ENCODE measurements around the gene GALK1. TPM values are rescaled to one million over a fixed set of nuclear protein-coding genes. Genes with fewer than 3 reads are reported as not detected.

GALK1 gene
- total and polyA plus RNA-seq, 2 of the 13 experiments (the other 11 are each of a cell fraction or from before 2014, with no cell fraction given), result 59.9 to 93.6 TPM

DNA sequence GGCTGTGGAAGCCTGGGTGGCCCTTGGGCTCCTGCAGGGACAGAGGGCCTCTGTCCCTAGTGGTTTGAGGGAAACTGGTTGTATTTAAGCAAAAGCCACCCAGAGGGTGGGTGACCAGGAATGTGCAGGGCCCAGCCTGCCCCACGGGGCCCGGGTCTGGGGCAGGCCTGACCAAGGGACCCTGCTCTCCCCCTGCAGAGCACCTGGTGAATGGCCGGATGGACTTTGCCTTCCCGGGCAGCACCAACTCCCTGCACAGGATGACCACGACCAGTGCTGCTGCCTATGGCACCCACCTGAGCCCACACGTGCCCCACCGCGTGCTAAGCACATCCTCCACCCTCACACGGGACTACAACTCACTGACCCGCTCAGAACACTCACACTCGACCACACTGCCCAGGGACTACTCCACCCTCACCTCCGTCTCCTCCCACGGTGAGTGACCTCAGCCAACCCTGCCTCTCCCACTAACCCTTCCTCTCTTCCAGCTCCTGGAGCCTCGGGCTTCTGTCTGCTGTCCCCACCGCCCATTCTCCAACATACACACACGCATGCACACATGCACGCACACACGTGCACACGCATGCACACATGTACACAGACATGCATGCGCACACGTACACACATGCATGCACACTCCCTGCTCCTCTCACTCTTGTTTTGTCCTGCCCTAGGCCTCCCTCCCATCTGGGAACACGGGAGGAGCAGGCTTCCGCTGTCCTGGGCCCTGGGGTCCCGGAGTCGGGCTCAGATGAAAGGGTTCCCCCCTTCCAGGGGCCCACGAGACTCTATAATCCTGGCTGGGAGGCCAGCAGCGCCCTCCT lies 10.4 kb downstream of the GALK1 start:
- POLR2A ChIA-PET, result interaction anchor here (0.9 to 5.8 kb wide), 18 partner anchors 10 to 623 kb away, joined by 3 to 116 read pairs (median 10); partner anchors contain the start of genes GALK1, NT5C, RECQL5 and SAP30BP
- peak; percentile 77 for FAIRE-seq
- Histone ChIP-seq H3K9me3 (ENCODE audit: low read length) (no peaks in the 10 kb centered on the region), H3K27ac (ENCODE audit: extremely low read length, insufficient read depth, low read length) (peak overlapping the region; percentile 72), H4K20me1 (ENCODE audit: insufficient read depth, low read length) (no peaks in the 10 kb centered on the region), H3K4me3 (replicated peaks in 1 of 3; ENCODE audit: insufficient read depth in 1 of 3, low read depth in 2 of 3, low read length in 3 of 3) (peak overlapping the region; percentile 29 to 69 (median 39); a peak in 5 of 6 replicates), H3K79me2 (ENCODE audit: insufficient read depth, low read length) (no peaks in the 10 kb centered on the region), H3K36me3 (replicated peaks in 1 of 2; ENCODE audit: control insufficient read depth in 1 of 2, insufficient read depth in 2 of 2, low read length in 2 of 2) (no peaks in the 10 kb centered on the region), H2AFZ (ENCODE audit: low read length) (no peak overlapping the region), H3K27me3 (ENCODE audit: control insufficient read depth in 1 of 2, insufficient read depth in 2 of 2, low read length in 2 of 2) (no peaks in the 10 kb centered on the region), H3K4me1 (ENCODE audit: insufficient read depth, low read length) (peaks cover 64% of the 10 kb centered on the region), H3K9ac (ENCODE audit: insufficient read depth, low read depth, low read length) (peak overlapping the region; percentile 75), H3K4me2 (ENCODE audit: low read depth, low read length) (peak overlapping the region; percentile 89)
- intact Hi-C loops (cut with micrococcal nuclease; ENCODE audit: unreplicated experiment), result loop anchor here (5.0 kb wide), 1 partner anchor 142 kb away; no protein-coding TSS in a partner anchor
- CTCF ChIA-PET (ENCODE audit: low intra/inter-chr PET ratio, low total read pairs), result interaction anchor here (1.3 to 2.8 kb wide), 4 partner anchors 10 to 102 kb away, joined by 3 to 12 read pairs (median 4); partner anchors contain the start of gene GALK1
- in situ Hi-C loops (cut with HindIII; ENCODE audit: extremely low pct_ligation_motif_present, low pct_unique_long_range_greater_than_20kb), result loop anchor here (5.0 to 10.0 kb wide), 2 partner anchors 77 to 140 kb away; no protein-coding TSS in a partner anchor
- peak; percentile 72 for DNase-seq (ENCODE audit: low spot score)
- WGBS (ENCODE audit: low lambda C conversion rate), result 19% methylated on average over 22 of the region's 27 CpGs
- BruUV-seq (replicated peaks), result TSS peak; percentile 63
- peak; percentile 67 for ATAC-seq
- TF ChIP-seq MYNN (CRISPR knock-in tag; IDR thresholded peaks at IDR 0.05; ENCODE audit: low read depth), result no peak
- TF ChIP-seq ZNF230 (CRISPR knock-in tag; IDR thresholded peaks at IDR 0.05), result 0 out of 2 replicates have a peak, but pooled peaks have one; percentile 31
- no peak for TF ChIP-seq ARHGAP35 (CRISPR knock-in tag; IDR thresholded peaks at IDR 0.05; ENCODE audit: borderline replicate concordance)
- TF ChIP-seq MATR3 (CRISPR knock-in tag; IDR thresholded peaks at IDR 0.05), result no peak
- TF ChIP-seq, protein P1, sequence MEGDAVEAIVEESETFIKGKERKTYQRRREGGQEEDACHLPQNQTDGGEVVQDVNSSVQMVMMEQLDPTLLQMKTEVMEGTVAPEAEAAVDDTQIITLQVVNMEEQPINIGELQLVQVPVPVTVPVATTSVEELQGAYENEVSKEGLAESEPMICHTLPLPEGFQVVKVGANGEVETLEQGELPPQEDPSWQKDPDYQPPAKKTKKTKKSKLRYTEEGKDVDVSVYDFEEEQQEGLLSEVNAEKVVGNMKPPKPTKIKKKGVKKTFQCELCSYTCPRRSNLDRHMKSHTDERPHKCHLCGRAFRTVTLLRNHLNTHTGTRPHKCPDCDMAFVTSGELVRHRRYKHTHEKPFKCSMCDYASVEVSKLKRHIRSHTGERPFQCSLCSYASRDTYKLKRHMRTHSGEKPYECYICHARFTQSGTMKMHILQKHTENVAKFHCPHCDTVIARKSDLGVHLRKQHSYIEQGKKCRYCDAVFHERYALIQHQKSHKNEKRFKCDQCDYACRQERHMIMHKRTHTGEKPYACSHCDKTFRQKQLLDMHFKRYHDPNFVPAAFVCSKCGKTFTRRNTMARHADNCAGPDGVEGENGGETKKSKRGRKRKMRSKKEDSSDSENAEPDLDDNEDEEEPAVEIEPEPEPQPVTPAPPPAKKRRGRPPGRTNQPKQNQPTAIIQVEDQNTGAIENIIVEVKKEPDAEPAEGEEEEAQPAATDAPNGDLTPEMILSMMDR (CRISPR knock-in tag; IDR thresholded peaks at IDR 0.05), result peak; percentile 33
- TF ChIP-seq ADNP (CRISPR knock-in tag; IDR thresholded peaks at IDR 0.05), result no peak
- TF ChIP-seq, protein P2, sequence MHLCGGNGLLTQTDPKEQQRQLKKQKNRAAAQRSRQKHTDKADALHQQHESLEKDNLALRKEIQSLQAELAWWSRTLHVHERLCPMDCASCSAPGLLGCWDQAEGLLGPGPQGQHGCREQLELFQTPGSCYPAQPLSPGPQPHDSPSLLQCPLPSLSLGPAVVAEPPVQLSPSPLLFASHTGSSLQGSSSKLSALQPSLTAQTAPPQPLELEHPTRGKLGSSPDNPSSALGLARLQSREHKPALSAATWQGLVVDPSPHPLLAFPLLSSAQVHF (CRISPR knock-in tag; IDR thresholded peaks at IDR 0.05), result 0 out of 2 replicates have a peak, but pooled peaks have one; percentile 79
- no peak for TF ChIP-seq GATAD1 (CRISPR knock-in tag; IDR thresholded peaks at IDR 0.05)
- TF ChIP-seq, protein P3, sequence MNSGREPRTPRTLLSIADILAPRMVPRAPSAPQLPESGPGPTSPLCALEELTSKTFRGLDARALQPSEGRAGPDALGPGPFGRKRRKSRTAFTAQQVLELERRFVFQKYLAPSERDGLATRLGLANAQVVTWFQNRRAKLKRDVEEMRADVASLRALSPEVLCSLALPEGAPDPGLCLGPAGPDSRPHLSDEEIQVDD (CRISPR knock-in tag; IDR thresholded peaks at IDR 0.05; ENCODE audit: borderline replicate concordance), result peak; percentile 96
- TF ChIP-seq PHF20 (CRISPR knock-in tag; IDR thresholded peaks at IDR 0.05), result no peak; the same call in 1 of the 2 replicates
- TF ChIP-seq ZNF749 (CRISPR knock-in tag; IDR thresholded peaks at IDR 0.05; ENCODE audit: borderline replicate concordance), result no peak; the same call in 1 of the 2 replicates
- TF ChIP-seq, protein P4, sequence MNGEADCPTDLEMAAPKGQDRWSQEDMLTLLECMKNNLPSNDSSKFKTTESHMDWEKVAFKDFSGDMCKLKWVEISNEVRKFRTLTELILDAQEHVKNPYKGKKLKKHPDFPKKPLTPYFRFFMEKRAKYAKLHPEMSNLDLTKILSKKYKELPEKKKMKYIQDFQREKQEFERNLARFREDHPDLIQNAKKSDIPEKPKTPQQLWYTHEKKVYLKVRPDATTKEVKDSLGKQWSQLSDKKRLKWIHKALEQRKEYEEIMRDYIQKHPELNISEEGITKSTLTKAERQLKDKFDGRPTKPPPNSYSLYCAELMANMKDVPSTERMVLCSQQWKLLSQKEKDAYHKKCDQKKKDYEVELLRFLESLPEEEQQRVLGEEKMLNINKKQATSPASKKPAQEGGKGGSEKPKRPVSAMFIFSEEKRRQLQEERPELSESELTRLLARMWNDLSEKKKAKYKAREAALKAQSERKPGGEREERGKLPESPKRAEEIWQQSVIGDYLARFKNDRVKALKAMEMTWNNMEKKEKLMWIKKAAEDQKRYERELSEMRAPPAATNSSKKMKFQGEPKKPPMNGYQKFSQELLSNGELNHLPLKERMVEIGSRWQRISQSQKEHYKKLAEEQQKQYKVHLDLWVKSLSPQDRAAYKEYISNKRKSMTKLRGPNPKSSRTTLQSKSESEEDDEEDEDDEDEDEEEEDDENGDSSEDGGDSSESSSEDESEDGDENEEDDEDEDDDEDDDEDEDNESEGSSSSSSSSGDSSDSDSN (CRISPR knock-in tag; IDR thresholded peaks at IDR 0.05), result peak; percentile 80
- no peak for TF ChIP-seq SP1 (IDR thresholded peaks at IDR 0.05)
- TF ChIP-seq SP1 (CRISPR knock-in tag; IDR thresholded peaks at IDR 0.05), result peak; percentile 58
- no peak for TF ChIP-seq ZNF768 (CRISPR knock-in tag; IDR thresholded peaks at IDR 0.05)
- 0 out of 2 replicates have a peak, but pooled peaks have one; percentile 77 for TF ChIP-seq ZNF557 (CRISPR knock-in tag; IDR thresholded peaks at IDR 0.05)
- TF ChIP-seq ZSCAN9 (CRISPR knock-in tag; IDR thresholded peaks at IDR 0.05; ENCODE audit: borderline replicate concordance), result peak; percentile 76; the same call in 1 of the 2 replicates
- TF ChIP-seq NFKB2 (CRISPR knock-in tag; IDR thresholded peaks at IDR 0.05; ENCODE audit: borderline replicate concordance), result no peak; the same call in none of the 2 replicates
- TF ChIP-seq ZNF282 (IDR thresholded peaks at IDR 0.05; ENCODE audit: partially characterized antibody), result no peak

All from HepG2 (cell line).